ENCODE data around the gene MTCL3.

The MTCL3 gene

DNA sequence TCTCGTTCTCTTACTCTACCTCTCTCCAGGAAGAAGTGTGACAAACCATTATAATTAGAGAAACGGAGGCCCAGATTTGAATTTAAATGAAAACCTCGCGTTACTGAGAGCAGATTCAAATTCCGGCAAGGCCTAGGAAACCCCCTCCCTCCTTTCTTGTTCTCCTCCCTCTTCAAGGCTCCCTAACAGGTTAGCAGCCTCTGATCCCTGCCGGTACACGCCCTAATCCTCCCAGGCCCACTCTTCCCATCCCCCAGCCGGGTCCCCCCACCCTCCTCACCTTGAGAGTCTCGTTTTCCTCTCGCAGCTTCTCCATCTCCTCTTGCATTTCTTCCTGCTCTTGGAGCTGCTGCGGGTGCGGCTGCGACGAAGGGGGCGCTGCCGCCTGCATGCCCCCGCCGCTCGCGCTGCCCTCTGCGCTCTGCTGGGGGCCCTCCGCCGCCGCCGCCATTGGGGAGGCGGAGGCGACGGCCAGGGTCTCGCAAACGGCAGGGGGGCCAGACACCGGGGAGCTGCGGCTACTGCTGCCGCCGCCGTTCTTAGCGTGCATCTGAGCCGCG, 3.8 kb downstream of the MTCL3 start:
- no peak for DNase-seq (ENCODE audit: low read depth in 2 of 2, low spot score in 1 of 2)

DNA sequence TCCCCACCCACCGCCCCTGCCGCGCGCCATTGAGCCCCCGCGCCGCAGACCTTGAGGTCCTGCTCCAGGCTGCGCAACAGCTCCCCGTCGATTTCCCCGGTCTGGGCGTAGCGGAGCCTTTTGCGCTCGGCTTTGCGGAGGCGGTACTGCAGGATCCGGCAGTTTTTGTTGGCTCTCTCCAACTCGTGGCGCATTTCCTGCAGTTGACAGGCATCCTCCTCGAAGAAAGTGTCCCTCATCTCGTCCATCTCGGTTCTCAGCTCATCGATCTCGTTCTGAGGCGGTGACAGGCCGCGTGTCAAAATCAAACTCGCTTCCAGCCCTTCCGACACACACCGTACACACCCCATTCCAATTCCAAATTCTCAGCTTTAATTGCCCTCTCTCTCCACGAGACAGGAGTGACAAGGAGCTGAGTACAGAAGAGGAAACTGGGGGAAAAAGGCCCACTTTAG, 4.3 kb downstream of the MTCL3 start:
- DNase-seq (ENCODE audit: low read depth in 2 of 2, low spot score in 1 of 2), result no peak

DNA sequence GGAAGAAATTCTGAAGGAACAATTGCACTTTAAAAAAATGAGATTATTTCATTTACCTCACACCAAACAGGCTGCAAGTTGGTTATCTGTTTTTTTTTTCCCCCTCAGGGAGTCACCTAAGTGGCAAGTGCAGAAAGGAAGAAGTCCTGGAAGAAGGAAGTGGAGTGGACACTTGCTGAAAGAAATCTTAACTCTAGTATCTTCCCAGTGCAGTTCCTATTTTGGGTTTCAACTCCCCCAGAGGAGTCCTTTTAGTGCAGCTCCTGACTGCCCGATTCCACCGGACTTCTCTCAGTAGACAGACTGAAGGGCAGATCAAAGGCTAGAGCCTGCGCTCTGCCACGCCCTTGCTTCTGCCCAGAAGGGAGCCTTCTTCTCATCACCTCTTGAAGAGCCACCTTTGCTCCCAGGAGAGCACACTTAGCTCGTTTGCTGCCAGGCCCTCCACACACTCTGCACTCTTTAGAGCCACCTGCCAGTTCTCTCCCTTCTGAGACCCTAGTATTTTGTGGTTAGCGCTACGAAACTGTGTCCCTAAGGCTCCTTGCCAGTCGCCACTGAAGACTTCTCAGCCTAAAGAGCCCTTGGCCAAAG, 4.9 kb downstream of the MTCL3 start:
- DNase-seq (ENCODE audit: low read depth in 2 of 2, low spot score in 1 of 2), result no peak

DNA sequence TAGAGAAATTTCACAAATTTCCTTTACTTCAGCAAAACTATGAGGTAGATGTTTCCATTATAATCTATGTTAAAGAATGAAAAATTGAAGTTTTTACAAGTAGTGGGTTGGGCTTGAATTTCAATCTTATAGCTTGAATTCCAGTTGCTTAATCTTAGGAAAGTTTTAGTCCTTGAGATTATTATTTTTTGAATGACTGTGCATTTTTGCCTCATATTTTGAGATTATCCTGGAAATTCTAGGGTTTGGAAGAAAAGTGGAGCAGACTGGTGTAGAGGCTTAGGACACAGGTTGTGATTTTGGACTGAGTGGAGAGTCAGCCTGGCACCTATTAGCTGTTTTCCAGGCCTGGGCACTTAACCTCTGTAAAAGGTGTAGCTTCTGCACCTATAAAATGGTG, 5.7 kb downstream of the MTCL3 start:
- no peak for DNase-seq (ENCODE audit: low read depth in 2 of 2, low spot score in 1 of 2)

DNA sequence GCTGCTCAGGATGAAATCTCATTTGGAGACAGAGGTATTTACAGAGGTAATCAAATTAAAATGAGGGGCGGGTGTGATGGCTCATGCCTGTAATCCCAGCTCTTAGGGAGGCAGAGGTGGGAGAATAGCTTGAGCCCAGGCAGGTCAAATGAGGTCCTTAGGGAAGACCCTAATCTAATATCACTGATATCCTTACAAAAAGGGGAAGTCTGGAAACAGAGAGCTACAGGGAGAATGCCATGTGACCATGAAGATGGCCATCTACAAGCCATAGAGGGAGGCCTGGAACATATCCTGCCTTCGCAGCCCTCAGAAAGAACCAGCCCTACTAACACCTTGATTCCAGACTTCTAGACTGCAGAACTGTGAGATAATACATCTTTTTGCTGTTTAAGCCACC, 8.3 kb downstream of the MTCL3 start:
- DNase-seq (ENCODE audit: low read depth in 2 of 2, low spot score in 1 of 2), result no peak

DNA sequence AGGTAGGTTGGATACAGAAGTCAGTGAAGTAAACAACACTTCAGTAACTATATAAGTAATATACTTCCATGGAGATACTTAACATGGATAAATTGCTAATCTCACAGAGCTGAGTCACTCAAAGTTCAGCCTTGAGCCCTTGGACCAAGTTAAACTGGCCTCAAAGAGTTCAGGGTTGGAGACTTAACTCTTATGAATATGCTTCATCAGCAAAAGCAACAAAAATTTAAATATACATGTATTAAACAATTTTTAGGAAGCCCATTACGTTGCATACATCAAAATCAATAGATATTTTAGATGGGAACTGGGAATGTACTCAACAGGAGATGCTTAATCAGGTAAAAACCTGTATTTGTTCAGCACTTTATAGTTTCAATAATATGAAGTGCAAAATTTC, 12.2 kb downstream of the MTCL3 start:
- no peak for DNase-seq (ENCODE audit: low read depth in 2 of 2, low spot score in 1 of 2)

DNA sequence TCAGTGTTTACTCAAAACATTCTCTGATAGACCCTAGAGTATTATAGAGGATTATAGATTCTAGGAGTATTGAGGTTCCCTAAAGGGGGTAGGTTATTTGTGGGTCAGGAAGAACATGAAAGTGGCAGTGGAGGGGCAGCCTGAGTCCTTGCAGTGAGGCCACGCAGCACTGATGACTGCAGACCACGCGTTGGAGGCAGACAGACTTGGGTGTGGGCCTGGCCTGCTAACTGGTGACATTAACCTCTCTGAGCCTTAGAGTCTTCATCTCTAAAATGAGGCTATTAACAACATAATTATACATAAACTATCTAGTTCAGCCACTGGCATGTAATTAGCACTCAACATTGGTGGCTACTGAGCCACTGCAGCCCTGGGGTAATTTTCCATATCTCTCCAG, 16.1 kb downstream of the MTCL3 start:
- DNase-seq (ENCODE audit: low read depth in 2 of 2, low spot score in 1 of 2), result no peak

DNA sequence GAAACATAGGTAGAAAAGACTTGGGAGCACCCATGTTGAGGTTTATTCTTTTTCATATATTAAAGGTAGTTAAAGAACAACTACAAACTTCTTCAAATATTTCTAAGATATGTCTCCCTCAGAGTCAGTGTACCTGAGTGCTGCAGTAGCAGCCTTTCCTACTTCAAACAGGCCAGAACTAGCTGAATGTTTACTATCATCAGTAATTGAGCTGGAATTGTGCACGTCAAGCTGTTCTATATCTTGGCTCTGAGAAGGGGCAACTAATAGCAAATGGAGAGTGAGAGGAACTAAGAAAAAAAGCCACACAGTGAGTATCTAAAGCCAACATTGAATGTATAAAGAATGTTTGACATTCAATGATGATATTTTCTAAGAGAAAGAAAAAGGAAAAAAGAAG, 21.7 kb downstream of the MTCL3 start:
- no peak for DNase-seq (ENCODE audit: low read depth in 2 of 2, low spot score in 1 of 2)

DNA sequence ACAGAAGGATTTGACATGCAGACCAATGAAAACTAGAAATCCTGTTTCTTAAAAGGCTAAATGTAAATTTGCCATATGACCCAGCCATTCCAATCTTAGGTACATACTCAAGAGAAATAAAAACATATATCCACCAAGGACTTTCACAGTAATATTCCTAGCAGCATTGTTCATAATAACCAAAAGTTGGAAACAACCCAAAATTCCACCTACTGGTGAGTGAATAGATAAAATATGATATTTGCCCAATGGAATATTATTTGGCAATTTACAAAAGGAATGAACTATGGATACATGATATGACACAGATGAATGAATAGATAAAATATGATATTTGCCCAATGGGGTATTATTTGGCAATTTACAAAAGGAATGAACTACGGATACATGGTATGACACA, 22.7 kb downstream of the MTCL3 start:
- DNase-seq (ENCODE audit: low read depth in 2 of 2, low spot score in 1 of 2), result no peak

DNA sequence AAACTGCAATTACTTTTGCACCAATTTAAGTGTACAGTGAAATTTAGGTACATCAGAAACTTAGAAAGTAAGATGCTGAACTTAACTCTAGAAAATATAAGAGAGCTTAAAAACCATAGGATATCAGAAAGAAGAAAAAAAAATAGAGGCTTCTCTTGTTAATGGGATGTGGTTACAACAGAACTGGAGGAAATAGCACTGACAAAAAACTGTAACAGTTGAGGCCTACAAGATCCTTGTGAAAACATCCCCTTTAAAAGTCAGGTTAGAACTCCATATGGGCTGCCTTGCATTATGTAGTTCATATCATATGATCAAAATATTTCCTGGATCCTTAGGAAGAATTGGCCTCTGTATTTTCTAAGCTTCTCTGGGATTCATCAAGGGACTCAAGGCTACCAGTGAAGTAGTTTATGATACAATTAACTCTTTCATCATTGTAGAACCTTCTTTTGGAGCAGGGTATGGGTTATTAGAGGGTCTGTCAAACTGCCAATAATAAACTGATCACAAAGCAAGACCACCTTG, 24.8 kb downstream of the MTCL3 start:
- DNase-seq (ENCODE audit: low read depth in 2 of 2, low spot score in 1 of 2), result no peak

DNA sequence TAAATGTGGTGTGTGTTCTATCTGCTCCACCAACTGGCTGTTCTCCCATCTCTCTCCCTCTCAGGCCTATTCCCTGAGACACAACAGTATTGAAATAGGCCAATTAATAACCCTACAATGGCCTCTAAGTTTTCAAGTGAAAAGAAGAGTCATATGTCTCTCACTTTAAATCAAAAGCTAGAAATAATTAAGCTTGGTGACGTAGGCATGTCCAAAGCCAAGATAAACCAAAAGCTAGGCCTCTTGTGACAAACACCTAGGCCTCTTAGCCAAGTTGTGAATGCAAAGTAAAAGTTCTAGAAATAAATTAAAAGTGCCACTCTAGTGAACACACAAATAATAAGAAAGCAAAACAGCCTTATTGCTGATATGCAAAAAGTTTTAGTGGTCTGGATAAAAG, 29.9 kb downstream of the MTCL3 start:
- no peak for DNase-seq (ENCODE audit: low read depth in 2 of 2, low spot score in 1 of 2)

DNA sequence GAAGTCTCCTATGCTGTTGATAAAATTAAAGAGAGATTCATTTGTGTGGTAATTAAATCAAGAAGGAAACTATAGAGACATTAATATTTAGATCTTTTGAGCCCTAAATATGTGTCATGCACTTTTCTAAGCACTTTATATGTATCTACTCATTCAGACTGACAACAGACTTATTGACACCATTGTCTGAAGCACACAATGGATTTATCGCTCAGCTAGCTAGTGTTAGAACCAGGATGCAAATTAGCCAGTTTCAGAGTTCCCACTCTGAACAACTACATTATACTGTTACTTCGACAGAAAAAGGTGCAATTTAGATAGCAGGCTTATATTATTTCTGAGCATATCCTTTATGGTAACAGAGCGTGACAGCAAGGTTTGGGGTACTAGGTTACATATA, 32.2 kb downstream of the MTCL3 start:
- DNase-seq (ENCODE audit: low read depth in 2 of 2, low spot score in 1 of 2), result no peak

DNA sequence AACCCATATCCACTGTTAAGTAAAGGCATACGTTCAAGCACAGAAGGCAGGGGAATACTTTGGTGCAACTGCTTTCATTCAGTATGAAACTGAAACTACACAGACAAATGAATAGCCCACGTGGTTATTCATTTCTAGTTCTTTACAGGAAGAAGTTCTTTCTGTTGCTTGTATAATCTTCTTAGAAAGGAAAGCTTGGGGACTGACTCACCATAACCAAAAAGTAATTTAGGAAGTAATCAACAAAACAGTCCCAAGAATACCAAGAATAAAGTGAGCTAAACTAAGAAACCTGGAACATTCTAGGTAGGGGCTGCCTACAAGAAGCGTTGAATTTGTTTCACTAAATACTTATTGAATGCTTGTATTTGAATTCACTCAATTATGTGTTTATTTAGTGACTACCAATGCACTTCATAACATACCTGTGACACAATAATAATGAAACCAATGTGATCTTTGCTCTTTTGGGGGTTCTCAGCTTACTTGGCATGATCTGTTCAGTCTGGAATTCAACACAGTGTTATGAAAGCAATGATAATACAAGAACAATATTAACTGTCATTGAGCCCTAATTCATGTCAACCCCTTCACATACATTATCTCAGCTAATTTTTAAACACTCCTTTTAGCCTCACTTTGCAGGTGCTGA, 34.8 kb downstream of the MTCL3 start:
- DNase-seq (ENCODE audit: low read depth in 2 of 2, low spot score in 1 of 2), result no peak

DNA sequence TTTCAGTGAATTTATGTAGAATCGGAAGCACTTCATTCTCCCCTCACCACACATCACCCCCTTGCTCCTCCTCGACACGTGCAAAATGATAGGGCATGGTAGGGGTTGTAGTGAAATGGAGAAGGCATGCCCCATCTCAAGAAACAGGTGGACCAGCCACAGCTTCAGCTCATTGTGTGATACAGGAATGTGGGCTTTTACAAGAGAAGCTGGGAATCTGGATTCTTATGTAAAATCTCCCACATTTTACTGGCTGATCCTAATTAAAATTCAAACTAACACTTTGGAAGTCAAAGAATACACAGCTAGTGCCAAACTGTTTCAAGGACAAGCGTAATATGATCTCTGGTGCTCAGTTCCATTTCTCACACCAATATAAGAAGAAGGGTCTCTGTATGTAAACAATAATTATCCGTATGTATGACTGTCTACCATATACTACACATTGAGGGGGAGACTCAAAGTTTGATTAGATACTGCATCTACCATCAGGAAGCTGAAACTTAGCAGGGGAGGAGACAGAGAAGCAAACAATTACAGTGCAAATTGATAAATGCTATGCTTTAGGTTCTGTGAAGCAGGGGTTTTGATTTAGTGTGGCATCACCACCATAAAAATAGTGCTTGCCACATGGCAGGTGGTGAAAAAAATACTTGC, 35.6 kb downstream of the MTCL3 start:
- no peak for DNase-seq (ENCODE audit: low read depth in 2 of 2, low spot score in 1 of 2)

DNA sequence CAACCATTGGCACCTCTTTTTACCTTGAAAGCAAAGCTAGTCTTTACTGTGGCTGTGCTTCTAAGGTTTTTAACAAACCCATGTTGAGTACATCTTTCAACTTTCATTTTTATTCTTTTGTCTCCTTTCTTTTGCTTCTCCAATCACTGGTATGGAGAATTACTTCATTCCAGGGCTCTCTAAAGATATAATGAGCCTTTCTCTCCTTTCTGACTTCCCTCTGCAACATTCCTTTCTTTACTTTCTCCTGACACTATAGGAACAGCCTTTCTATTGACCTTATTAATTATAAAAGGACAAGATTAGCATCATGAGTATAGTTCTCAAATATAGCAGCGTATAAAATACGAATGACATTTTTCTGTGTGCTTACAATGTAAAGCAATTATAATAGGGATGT, 36.8 kb downstream of the MTCL3 start:
- DNase-seq (ENCODE audit: low read depth in 2 of 2, low spot score in 1 of 2), result no peak

DNA sequence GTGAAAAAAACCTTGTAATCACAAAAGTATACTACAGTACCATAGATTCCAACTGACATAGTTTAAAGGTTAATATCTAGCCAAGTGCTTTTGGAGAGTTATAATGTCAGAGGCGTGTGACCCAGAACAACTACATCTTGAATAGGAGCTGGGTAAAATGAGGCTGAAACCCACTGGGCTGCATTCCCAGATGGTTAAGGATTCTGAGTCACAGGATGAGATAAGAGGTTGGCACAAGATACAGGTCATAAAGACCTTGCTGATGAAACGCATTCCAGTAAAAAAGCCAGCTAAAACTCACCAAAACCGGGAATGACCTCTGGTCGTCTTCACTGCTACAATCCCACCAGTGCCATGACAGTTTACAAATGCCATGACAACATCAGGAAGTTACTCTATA, 37.5 kb downstream of the MTCL3 start:
- DNase-seq (ENCODE audit: low read depth in 2 of 2, low spot score in 1 of 2), result no peak

DNA sequence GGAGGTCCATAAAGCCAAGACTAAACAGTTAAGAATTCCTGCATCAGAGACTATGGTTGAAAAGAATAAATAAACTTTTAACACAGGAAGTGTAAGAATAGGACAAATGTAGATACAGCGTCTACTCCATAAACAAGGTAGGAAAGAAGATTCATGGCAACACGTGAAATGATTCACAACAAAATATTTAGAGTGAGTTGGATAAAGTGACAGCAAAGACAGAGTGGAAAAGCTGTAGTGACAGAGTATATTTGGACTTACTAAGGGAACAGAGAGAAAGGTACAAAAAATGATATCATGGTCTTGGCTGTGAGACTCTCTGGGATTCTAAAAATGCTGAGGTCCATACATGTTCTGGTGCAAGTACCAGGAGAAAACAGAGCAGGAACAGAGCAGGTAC, 38.0 kb downstream of the MTCL3 start:
- DNase-seq (ENCODE audit: low read depth in 2 of 2, low spot score in 1 of 2), result no peak

DNA sequence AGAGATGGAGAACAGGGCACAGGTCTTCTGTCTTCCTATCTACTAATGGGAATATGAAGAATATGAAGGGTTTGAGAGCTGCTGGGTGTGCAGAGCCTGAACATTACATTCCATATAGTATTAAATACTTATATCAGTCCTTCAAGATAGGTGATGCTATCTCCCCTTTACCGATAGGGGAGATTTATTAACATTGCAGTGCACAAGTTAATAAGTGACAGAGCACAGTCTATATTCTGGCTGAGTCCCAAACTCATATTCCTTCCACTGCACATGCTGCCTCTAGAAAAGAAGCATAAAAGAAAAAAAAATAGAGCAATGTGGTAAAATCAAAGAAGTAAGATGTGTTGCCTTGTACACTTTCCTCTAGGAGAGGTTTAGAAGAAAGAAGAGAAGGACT, 41.5 kb downstream of the MTCL3 start:
- DNase-seq (ENCODE audit: low read depth in 2 of 2, low spot score in 1 of 2), result no peak

DNA sequence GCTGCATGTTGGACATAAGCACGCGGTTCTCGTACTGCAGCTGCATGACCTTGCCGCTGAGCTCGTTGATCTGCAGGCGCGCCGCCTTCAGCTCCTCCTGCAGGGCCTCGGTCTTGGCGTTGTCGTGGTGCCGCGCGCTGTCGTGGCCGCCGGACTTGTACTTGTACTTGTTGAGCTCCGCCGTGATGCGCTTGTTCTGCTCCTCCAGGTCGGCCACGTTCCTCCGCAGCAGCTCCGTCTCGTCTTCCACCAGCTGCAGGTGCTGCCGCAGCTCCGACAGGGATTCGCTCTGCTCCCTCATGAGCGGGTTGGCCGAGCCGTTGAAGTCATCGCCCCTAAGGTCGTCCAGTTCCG, 43.3 kb downstream of the MTCL3 start:
- DNase-seq (ENCODE audit: low read depth in 2 of 2, low spot score in 1 of 2), result no peak

DNA sequence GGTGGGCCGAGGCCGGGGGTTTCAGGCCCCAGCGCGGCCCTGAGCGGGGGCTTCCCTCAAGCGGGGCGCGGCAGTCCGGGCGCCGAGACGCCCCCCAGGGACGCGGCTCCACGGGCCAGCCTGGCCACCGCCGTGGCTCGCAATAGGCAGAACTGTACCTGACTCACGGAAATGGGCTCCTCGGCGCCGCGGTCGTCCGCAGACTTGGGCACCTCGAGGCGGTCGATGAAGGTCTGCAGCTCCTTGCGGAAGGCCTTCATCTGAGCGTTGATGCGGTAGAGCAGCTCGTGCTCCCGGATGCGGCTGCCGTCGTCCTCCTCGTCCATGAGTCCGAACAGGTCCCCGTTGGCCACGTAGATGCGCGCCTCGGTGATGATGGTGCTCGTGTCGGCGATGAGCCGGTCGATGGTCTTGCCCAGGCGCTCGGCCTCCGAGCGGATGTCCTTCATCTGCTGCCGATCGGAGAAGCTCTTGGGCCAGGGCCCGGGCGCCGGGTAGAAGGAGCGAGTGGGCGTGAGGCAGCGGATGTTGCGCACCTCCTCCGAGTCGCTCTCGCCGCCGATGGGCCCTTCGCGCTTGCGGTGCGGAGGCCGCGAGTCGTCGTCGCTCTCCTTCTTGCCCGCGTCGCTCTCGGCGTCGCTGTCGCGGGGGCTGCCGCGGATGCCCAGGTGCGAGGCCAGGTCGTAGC, 43.9 kb downstream of the MTCL3 start:
- DNase-seq (ENCODE audit: low read depth in 2 of 2, low spot score in 1 of 2), result no peak

DNA sequence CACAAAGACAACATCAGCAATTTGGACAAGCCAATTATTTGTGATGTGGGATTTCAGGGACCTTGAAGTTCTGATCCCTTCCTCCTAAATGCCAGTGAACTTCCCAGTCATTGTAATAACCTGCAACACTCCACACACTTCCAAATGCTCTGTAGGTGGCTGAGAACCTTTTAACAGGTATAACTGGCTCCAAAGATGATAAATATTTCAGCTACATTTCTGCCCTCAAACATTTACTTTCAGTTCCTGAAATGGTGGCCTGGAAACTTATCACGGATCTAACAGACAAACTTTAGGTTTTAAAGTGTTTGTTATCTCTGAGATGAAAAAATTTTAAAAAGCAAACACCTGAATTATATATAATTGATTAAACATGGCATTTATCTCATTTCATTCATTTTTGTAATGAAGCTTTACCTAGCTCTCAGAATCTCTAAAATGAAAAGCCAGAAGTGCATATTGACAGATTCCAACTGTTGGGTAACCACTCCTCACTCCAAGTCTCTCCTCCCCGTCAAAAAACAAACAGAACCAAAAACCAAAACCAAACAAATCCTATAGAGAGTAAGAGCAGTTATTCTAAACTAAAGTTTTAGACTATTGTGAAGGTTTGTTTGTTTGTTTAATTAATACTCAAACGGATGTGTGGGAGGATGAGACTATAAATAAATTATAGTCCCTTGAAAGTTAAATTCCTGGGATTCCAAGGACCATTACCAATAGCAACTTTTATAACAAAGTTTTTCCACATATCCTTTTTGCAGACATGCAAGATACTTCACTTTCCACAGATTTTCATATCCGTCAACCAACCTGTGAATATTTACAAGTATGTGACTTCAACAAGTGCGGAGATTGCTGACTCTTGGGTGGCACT, 47.5 kb downstream of the MTCL3 start:
- no peak for DNase-seq (ENCODE audit: low read depth in 2 of 2, low spot score in 1 of 2)
